ENCODE measurements around the gene ILK.
A peak's percentile ranks its signal among the peaks of the same experiment; 100 is the strongest.

ILK gene

GRCh38 chr11:6574816-6575715, 28.5 kb upstream of the ILK start:
- DNase-seq = no peak

DNA sequence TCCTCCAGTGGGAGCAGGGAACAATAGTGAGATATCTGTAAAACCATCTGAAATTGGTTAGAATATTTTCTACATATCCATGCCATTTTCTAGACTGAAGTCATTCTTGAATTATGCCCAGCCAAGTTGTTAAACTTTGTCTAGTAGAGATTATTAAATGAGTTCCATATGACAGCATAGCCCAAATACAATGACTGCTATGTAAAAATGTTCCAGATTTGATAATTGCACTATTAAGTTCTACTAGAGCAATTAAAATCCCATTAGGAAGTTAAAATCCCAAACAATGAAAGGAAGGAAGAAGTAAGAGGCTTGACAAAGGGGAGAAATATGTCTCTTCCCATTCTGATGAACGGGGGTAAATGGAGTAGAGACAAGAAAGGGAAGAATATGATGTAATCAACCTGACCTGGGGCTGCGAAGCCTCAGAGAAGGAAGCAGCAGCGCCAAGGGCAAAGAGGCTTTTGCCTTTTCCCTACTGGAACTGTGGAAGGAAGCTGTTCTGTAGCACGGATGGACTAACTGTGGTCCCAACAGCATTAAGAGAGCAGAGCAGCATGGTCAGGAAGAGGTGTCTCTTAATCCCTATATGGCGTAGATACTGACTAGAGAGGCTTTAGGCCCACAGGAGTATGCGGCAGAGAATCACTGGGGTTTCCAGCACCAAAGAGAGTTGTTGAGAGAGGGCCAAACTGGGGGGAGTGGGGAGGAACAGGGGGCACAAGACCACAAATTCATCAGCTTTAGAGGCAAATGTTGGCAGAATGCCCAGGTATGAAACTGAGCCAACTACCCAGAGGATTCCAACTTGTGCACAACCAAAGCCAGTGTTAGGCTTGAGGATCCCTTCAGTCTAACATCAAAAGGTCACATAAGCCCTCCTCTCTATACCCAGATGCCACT, 26.9 kb upstream of the ILK start:
- DNase-seq = no peak

DNA sequence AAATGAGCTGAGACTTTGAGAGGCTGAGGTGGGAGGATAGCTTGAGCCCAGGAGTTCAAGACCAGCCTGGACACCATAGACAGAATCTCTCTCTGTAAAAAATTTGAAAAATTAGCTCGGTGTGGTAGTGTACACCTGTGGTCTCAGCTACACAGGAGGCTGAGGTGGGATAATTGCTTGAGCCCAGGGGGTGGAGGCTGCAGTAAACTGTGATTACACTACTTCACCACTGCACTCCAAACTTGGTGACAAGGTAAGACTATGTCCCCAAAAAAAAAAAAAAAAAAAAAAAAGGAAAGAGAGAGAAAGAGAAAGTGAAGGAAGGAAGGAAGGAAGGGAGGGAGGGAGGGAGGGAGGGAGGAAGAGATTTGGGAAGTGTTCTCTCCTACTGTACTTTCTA, 25.4 kb upstream of the ILK start:
- no peak for DNase-seq

DNA sequence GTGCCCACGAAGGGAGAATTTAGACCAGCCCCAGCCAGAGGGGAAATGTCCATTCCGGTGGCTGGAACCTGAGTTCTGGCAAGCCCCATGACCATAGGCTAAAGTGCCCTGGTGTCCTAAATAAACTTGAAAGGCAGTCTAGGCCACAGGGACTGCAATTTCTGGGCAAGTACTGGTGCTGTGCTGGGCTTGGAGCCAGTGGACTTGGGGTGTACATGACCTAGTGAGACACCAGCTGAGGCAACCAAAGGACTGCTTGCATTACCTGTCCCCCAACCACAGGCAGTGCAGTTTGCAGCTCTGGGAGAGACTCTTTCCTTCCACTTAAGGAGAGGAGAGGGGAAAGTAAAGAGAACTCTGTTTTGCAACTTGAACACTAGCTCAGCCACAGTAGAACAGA, 23.9 kb upstream of the ILK start:
- no peak for DNase-seq

GRCh38 chr11:6583584-6583983, 20.0 kb upstream of the ILK start:
- DNase-seq = no peak

- DNase-seq = no peak
These were observed 19.0 kb upstream of the ILK start for GRCh38 chr11:6584528-6584927.

GRCh38 chr11:6586434-6587359, 16.9 kb upstream of the ILK start:
- DNase-seq = no peak

DNA sequence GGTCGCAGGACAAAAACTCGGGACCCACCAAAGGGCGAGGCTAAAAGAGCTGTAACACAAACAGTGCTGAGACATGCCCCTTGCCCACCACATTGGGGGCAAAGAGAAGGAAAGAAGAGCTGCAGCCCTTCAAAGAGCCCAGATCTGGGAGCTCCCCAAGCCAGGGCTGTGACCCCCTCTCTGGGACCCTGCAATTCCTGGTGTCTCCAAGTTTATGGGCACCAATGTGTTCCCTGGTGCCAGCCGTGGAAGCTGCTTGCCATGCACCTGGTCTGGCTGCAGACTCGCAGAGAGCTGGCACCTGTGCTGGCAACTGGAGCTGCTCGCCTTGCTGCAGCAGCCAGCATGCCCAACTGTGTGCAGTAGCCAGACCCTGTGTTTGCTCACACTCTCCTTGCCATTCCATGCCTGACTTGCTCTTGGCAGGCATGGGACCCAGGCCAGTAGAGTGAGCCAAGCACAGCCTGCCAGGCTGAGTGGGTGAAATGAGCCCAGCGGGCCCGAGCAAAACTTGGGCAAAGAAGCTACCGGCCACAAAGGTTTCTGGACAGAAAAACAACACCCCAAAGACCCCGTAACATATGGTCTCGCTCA, 16.1 kb upstream of the ILK start:
- no peak for DNase-seq

DNA sequence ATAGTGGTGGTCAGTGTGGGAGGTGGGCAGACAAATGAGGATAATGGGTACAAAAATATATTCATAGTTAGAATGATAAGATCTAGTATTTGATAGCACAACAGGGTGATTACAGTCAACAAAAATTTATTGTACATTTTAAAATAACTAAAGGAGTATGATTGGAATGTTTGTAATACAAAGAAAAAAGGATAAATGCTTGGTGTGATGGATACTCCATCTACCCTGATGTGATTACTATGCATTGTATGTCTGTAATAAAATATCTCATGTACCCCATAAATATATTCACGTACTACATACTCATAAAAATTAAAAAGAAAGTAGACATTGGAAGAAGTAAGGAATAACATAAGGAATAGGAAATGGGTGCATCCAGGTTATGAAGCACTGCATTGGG, 15.6 kb upstream of the ILK start:
- DNase-seq = no peak

GRCh38 chr11:6594142-6594768, 9.3 kb upstream of the ILK start:
- no peak for DNase-seq

- no peak for DNase-seq
These were observed 7.2 kb upstream of the ILK start for GRCh38 chr11:6596239-6596877.

DNA sequence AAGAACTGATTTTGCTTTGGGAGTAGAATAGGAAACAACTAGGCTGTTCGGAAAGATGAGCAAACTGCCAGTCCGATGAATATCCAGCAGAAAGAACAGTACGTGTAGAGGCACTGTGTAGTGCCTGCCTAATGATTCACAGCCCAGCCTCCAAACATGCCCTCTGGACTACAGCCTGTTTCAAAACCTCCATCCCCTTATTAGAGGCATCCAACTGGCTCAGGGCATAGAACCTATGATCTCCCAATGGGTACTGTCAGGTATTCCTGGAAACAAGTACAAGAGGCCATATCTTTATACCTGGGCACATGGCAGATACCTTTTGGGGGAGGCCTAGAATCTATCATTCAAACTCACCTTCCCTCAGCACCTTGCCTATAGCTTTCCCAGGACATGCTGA, 5.0 kb upstream of the ILK start:
- no peak for DNase-seq

DNA sequence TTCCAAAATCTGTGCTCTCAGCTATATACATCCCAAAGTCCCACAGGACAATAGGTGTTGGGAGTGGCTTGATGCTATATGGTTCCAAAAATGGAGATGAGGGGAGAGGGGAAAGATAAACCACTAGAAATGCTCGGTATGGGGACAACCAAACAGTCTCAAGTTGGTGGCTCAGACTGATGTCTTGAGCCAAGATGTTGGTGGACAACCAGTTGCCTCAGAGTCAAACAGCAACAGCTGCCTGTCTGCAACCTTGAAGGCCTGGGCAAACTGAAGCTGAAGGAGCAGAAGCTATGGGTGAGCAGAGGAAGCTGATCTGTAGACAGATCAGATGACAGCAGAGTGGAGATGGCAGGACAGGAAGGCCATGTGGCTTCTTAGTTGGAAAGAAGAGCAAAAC, 4.1 kb upstream of the ILK start:
- DNase-seq = no peak

DNA sequence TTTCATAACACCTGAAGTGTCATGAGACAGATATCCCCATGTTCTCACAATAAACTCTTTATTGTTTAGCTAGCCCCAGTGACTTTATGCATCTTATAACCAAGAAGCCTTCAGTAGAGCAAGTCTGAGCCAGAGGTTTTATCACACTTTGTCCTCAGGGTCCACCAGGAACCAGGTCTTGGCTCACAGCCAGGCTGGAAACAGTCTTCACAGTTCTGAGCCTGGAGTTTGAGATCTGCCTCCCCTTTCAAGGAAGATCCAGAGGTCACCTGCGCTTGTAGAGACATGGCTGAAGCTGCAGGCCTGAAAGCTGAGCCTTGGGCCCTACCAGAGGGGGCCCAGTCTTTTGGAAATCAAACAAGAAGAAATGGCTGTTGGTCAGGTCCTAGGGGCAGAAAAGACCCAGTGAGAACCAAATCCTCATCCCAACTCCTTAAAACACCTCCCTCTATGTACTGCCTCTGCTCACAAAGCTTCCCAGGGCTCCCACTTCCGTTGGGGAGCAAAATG, 3.6 kb upstream of the ILK start:
- DNase-seq = no peak

GRCh38 chr11:6601041-6601461, 2.5 kb upstream of the ILK start:
- no peak for DNase-seq

- DNase-seq = no peak
These were observed 1.3 kb upstream of the ILK start for GRCh38 chr11:6602096-6602940.

DNA sequence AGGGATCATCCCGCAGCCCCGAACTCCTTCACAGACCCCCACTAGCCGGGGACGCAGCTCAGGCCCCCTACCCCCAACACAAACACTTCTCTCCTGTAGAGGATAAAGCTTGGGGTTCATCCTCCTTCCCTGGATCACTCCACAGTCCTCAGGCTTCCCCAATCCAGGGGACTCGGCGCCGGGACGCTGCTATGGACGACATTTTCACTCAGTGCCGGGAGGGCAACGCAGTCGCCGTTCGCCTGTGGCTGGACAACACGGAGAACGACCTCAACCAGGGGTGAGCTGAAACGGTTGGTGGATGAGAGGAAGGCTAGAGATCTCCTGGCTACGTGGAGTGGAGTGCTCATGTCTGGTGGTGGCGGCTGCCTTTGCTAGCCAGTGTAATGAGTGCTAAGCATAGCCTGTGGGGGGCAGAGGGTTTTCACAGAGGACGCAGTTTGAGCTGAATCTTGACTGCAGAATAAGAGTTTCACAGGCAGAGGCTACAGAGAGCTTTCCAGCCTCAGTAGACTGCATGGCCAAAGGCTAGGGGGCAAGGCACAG, 580 bp downstream of the ILK start:
- peak; percentile 53 for DNase-seq

GRCh38 chr11:6604790-6605189, 1.2 kb downstream of the ILK start:
- DNase-seq = no peak

DNA sequence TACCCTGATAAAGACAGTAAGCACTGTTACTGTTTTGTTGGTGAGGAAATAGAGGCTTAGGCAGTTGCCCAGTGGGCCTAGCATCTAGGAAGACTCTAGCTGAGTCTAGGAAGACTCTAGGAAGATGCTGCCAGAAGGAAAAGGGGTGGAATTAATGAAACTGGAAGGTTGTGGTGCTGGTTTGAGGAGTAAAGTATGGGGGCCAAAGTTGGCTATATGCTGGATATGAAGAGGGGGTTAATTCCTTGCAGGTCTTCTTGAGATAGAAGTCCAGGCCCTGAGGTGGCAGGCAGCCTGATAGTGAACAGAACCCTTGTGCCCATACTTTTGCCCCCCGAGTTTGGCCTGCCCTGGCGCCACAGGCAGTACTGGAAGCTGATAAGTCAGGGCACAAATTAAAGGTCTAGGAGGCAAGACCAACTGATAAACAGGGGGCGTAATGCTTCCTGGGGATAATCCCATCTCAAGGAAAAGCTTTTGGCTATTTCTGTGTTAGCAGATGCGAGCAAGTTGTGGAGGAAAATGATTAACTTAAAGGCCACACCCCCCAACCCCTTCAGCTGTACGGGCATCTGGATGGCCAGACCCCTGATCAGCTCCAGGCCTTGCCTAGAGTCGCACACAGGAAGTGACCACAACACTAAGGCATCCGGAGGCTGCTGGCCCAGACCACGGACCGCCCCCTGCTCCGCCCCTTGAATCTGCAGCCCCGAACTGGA, 3.1 kb downstream of the ILK start:
- peak; percentile 63 for DNase-seq

Measured in GDM1 (cell line).